ENCODE results near the gene ORAI2. TPM values are rescaled to one million over a fixed set of nuclear protein-coding genes. Genes with fewer than 3 reads are reported as not detected.

ORAI2 gene
- total and polyA plus RNA-seq, 4 donors: 7.6 to 48.9 (median 27.4) TPM

- Histone ChIP-seq H3K4me1 (ENCODE audit: control insufficient read depth in 5 of 5, insufficient read depth in 5 of 5, low read length in 5 of 5) (peaks cover 0 to 14% (median 6%) of the 10 kb centered on the region in 5 donors), H3K9ac (ENCODE audit: insufficient read depth in 1 of 2, low read length in 2 of 2) (peak overlapping the region; percentile 81 to 94), H3K27me3 (ENCODE audit: control insufficient read depth in 3 of 3, insufficient read depth in 3 of 3, low read length in 2 of 3) (no peaks in the 10 kb centered on the region), H3K9me3 (ENCODE audit: control insufficient read depth in 4 of 4, insufficient read depth in 3 of 4, low read length in 3 of 4) (no peaks in the 10 kb centered on the region), H3K27ac (ENCODE audit: low read depth in 1 of 2, low read length in 1 of 2) (peak overlapping the region; percentile 64 to 78), H3K4me3 (peak overlapping the region; percentile 88), H3K36me3 (ENCODE audit: control insufficient read depth in 4 of 4, insufficient read depth in 4 of 4, low read length in 4 of 4) (peaks cover 0 to 18% (median 3%) of the 10 kb centered on the region in 4 donors)
- ATAC-seq (ENCODE audit: insufficient read depth, low FRiP score) (no peak), DNase-seq (no peak)
- no peak for TF ChIP-seq CTCF (IDR thresholded peaks at IDR 0.05; ENCODE audit: control extremely low read depth, extremely low read depth)
- WGBS, 2 donors: 12 to 16% methylated on average over 24 of the region's 24 CpGs
Observed at GRCh38 chr7:102463841-102464576, 30.6 kb downstream of the ORAI2 start.

DNA sequence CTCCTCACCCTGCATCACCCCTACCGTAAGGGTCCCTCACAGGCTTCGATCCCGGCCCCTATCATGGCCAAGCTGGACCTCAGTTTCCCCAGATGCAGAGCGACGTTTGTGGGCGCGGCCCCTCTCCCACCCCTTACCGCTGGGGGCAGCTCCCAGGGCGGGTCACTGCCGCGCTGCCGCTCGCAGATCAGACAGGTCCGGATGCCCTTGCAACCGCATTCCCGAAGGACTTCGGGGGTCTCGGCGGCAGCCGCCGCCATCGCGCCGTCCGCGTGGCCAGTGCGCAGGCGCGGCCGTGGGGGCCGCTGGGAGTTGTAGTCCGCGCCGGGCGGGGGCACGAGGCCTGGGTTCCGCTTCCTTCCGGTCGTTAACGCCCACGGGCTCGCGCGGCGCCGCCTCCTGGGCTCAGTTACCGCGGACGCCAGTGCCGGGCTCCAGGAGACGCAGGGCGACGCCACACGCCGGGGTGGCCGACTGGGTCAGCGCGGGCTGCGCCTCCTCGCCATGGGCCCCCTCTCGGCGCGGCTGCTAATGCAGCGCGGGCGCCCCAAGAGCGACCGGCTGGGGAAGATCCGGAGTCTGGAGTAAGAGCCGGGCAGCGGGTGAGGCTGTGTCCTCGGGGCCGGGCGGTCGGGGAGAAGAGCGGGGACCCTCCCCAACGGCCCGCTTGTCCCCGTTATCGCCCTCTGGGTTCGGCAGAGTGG, 31.4 kb downstream of the ORAI2 start, which contains the start of the genes ALKBH4 and LRWD1:
ALKBH4 (minus strand) TSS at position 287 of the 704 bp plus-strand sequence; CDS start at position 260, 27 bp downstream.
LRWD1 (plus strand) TSS at position 408 of the 704 bp plus-strand sequence; CDS start at position 505, 97 bp downstream.
- TF ChIP-seq CTCF (IDR thresholded peaks at IDR 0.05; ENCODE audit: control extremely low read depth, extremely low read depth): peak; percentile 14
- H3K36me3 ChIP-seq (ENCODE audit: control insufficient read depth in 4 of 4, insufficient read depth in 4 of 4, low read length in 4 of 4): peaks cover 0 to 14% (median 0%) of the 10 kb centered on the region in 4 donors
- peak; percentile 92 to 95 (median 93) for DNase-seq
- H3K27ac ChIP-seq (ENCODE audit: low read depth in 1 of 2, low read length in 1 of 2): peak within 1 kb of the TSS; percentile 64 to 78
- H3K27me3 ChIP-seq (ENCODE audit: control insufficient read depth in 3 of 3, insufficient read depth in 3 of 3, low read length in 2 of 3): no peaks in the 10 kb centered on the region
- H3K4me1 ChIP-seq (ENCODE audit: control insufficient read depth in 5 of 5, insufficient read depth in 5 of 5, low read length in 5 of 5): peaks cover 0 to 14% (median 6%) of the 10 kb centered on the region in 5 donors
- 0% methylated on average over 77 to 81 of the region's 81 CpGs for WGBS, 2 donors
- no peaks in the 10 kb centered on the region for H3K9me3 ChIP-seq (ENCODE audit: control insufficient read depth in 4 of 4, insufficient read depth in 3 of 4, low read length in 3 of 4)
- H3K9ac ChIP-seq (ENCODE audit: insufficient read depth in 1 of 2, low read length in 2 of 2): peak within 1 kb of the TSS; percentile 81 to 94
- peak; percentile 99 for ATAC-seq (ENCODE audit: insufficient read depth, low FRiP score)
- H3K4me3 ChIP-seq: peak within 1 kb of the TSS; percentile 88

- Histone ChIP-seq H3K4me3 (no peak overlapping the region), H3K27ac (ENCODE audit: low read depth in 1 of 2, low read length in 1 of 2) (no peak overlapping the region), H3K27me3 (ENCODE audit: control insufficient read depth in 3 of 3, insufficient read depth in 3 of 3, low read length in 2 of 3) (no peaks in the 10 kb centered on the region), H3K36me3 (ENCODE audit: control insufficient read depth in 4 of 4, insufficient read depth in 4 of 4, low read length in 4 of 4) (peaks cover 0 to 14% (median 0%) of the 10 kb centered on the region in 4 donors), H3K4me1 (ENCODE audit: control insufficient read depth in 5 of 5, insufficient read depth in 5 of 5, low read length in 5 of 5) (peaks cover 0 to 14% (median 6%) of the 10 kb centered on the region in 5 donors), H3K9ac (ENCODE audit: insufficient read depth in 1 of 2, low read length in 2 of 2) (no peak overlapping the region), H3K9me3 (ENCODE audit: control insufficient read depth in 4 of 4, insufficient read depth in 3 of 4, low read length in 3 of 4) (no peaks in the 10 kb centered on the region)
- WGBS, 2 donors: 97 to 100% methylated on average over 7 of the region's 7 CpGs
- no peak for ATAC-seq (ENCODE audit: insufficient read depth, low FRiP score)
- no peak for DNase-seq
- TF ChIP-seq CTCF (IDR thresholded peaks at IDR 0.05; ENCODE audit: control extremely low read depth, extremely low read depth): no peak
Observed at GRCh38 chr7:102466097-102466496, 32.7 kb downstream of the ORAI2 start.

All from lung (tissue), 12 donors.